PFSK-1 (cell line): ENCODE data around the gene SLC25A25.

ENCODE experiments used
- FOXP2 ChIP-seq: optimal IDR thresholded peaks from 2 replicates; pipeline ENCODE3; 2011; ENCODE audit warnings: borderline replicate concordance, control low read depth, inconsistent platforms; ENCODE audit not compliant: insufficient read depth; ENCODE audit errors: extremely low read length, extremely low read depth
- POLR2AphosphoS5 ChIP-seq: IDR thresholded peaks from 2 replicates; pipeline ENCODE4 v1.6.1; 2012; ENCODE audit warnings: low read depth, mild to moderate bottlenecking, control low read depth, low read length, moderate library complexity
- TAF1 ChIP-seq: IDR thresholded peaks from 2 replicates; pipeline ENCODE4 v1.6.1; 2012; ENCODE audit warnings: low read length, control low read depth, borderline replicate concordance; ENCODE audit not compliant: insufficient read depth

GRCh38 chr9:128051932-128052709 is 15.9 kb upstream of the SLC25A25 start:
- TF ChIP-seq TAF1 (no peak), POLR2AphosphoS5 (no peak), FOXP2 (no peak)
